Measurements from ENCODE around the gene FAM131B.

Gene FAM131B

DNA sequence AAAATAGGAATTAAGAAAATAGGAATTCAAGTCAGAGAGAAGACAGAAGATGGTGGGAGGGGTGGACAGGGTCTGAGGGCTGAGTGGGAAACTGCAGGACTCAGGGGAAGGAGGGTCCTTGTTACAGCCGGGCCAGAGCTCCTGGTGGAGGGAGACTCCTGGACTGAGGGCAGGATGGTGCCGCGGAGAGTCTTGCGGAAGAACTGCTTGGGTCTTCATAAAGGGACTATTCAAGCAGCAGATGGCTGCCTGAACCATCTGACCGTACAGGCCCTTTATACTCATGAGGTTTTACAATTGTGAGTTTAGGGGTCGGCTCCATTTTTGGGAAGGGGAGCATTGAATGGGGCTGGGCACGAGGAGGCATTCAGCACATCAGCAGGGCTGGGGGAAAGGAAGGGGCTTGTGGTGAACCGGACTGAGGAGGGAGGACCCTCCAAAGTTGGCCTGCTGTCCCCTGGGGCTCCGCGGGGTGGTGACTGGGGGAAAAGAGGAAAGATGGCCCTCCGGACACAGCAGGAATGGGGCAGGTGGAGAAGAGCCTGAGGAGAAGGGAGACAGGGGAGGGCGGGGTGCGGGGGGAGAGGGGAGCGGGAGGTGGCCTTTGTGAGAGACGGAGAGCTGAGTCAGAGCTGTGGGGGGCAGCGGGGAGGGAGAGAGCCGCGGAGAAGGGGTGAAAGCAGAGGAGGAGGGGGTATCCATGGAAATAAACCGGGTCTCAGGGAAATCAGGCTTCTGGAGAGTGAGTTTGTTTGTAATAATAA is 1.5 kb downstream of the FAM131B start:
- in situ Hi-C loops (cut with MboI; ENCODE audit: low sequenced_read_pairs, unreplicated experiment), result no loop called here
- DNase-seq (ENCODE audit: low spot score), result no peak
- TF ChIP-seq, protein P1, sequence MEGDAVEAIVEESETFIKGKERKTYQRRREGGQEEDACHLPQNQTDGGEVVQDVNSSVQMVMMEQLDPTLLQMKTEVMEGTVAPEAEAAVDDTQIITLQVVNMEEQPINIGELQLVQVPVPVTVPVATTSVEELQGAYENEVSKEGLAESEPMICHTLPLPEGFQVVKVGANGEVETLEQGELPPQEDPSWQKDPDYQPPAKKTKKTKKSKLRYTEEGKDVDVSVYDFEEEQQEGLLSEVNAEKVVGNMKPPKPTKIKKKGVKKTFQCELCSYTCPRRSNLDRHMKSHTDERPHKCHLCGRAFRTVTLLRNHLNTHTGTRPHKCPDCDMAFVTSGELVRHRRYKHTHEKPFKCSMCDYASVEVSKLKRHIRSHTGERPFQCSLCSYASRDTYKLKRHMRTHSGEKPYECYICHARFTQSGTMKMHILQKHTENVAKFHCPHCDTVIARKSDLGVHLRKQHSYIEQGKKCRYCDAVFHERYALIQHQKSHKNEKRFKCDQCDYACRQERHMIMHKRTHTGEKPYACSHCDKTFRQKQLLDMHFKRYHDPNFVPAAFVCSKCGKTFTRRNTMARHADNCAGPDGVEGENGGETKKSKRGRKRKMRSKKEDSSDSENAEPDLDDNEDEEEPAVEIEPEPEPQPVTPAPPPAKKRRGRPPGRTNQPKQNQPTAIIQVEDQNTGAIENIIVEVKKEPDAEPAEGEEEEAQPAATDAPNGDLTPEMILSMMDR (IDR thresholded peaks at IDR 0.05; ENCODE audit: borderline replicate concordance, control extremely low read depth, extremely low read depth, insufficient read depth, missing control alignments), result no peak

DNA sequence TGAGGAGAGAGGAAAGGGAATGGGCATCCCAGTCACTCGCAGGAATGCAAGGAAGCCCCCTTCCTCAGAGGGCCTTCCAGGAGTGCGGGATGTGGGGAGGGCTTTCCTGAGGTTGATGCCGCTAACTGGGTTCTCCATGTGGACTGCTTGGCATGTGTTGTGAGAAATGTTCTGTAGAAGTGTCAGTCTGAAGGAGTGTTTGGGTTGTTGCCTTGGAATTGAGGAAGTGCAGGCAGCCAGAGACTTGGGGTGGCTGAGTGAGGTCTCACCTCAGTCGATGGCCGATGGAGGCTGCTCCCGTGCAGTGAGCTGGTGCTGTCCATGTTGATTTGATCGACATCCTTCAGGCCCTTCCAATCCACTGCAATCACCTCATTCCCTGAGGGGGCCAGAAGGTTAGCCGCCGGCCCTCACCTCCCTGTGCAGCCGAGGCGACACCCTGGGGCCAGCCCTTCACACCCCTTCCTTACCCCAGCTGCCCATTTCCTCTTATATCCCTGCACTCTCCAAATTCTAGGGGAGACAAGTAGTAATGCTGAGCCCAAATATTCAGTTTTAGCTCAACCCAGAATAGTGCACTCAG is 2.7 kb downstream of the FAM131B start:
- DNase-seq (ENCODE audit: low spot score), result no peak
- TF ChIP-seq, protein P1 (IDR thresholded peaks at IDR 0.05; ENCODE audit: borderline replicate concordance, control extremely low read depth, extremely low read depth, insufficient read depth, missing control alignments), result no peak
- in situ Hi-C loops (cut with MboI; ENCODE audit: low sequenced_read_pairs, unreplicated experiment), result no loop called here

DNA sequence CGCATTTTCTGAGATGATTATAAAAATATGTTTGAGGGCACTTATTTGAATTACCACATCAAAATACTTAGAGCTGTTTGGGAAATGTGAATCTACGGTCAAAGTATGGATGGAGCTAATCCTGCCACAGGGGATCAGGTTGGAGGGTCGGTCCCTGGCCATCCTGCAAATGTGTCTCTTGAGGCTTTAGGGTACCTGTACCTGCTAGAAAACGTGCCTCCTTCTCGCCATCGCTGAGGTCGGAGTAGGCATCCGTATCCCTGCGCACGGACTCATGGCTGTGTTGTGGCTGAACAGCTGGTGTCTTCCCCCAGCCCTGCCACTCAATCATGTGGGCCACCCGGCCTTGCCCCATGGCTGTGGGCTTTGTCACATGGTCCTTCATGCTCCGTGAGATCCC is 3.9 kb downstream of the FAM131B start:
- in situ Hi-C loops (cut with MboI; ENCODE audit: low sequenced_read_pairs, unreplicated experiment), result no loop called here
- TF ChIP-seq, protein P1 (IDR thresholded peaks at IDR 0.05; ENCODE audit: borderline replicate concordance, control extremely low read depth, extremely low read depth, insufficient read depth, missing control alignments), result no peak
- DNase-seq (ENCODE audit: low spot score), result no peak

DNA sequence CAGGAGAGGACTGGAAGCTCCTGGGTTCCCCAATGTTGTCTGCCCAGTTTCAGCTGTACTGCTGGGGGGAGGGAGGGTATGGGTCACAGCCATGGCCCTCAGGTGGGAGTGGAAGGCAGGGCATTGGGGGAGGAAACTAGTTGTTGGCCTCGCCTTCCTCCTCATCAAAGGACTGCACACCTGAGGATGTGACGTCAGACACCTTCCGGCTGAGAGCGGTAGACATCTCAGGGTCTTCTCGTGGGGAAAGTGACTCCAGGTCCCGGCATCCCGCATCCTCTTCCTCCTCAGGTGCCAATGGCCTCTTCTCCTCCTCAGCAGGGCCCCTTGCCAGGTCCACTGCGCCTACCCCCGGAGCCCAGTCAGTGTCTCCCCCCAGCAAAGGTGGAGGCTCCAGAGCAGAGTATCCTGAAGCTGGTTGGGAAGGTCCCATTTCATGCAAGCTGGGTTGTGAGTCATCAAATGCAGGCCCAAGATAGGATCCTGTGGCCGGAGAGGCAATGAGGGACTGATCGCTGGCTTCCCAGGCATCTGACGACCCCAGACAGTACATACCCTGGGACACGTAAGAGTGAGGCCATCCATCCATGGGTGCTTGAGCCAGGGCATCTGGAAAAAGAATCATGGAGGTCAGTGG is 6.0 kb downstream of the FAM131B start:
- in situ Hi-C loops (cut with MboI; ENCODE audit: low sequenced_read_pairs, unreplicated experiment), result no loop called here
- TF ChIP-seq, protein P1 (IDR thresholded peaks at IDR 0.05; ENCODE audit: borderline replicate concordance, control extremely low read depth, extremely low read depth, insufficient read depth, missing control alignments), result no peak

DNA sequence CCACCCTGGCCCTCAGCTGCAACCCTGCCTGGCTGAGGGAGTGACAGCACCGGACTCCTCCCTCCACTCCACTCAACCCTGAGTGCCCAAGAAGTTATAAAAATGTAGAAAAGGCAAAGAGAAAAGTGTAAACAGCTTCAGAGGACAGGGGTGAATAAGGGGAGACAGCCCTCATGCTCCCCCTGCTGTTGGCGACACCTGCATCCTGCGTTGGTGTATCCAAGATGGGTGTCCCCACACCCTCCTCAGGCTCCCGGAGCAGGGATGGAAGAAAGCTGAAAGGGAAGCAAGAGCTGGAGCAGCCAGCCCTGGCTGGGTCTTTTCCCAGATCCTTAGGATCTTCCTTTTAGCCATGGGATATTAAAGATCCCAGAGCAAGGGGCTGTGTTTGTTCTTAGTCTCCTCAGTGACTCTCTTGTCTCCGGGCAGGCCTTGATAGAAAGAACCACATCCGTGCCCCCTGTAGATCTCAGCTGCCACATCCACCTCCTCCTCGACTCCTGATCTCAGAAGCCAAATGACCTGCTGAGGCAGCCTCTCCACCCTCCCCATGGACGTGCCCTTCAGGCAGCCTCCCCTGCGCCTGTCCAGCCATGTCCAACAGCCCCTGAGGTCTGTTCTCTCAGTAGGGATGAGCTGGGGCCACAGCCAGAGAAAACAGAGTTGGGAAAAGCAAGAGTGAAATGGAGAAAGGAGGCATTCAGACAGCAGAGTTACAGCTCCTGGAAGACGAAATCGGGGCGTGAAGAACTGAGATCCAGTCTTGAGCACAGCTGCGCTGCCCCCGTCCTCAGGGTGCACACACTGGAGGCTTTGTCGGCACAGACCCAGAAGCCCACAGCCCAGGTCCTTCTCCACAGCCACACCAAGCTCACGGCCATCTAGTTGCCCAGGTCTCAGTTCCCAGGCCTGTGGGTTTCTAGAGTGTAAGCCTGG is 6.8 kb downstream of the FAM131B start:
- TF ChIP-seq, protein P1 (IDR thresholded peaks at IDR 0.05; ENCODE audit: borderline replicate concordance, control extremely low read depth, extremely low read depth, insufficient read depth, missing control alignments), result no peak
- no peak for DNase-seq (ENCODE audit: low spot score)
- in situ Hi-C loops (cut with MboI; ENCODE audit: low sequenced_read_pairs, unreplicated experiment), result no loop called here

More for the DNA sequence above, 6.0 kb downstream of the FAM131B start:
- DNase-seq (ENCODE audit: low spot score), result no peak

DNA sequence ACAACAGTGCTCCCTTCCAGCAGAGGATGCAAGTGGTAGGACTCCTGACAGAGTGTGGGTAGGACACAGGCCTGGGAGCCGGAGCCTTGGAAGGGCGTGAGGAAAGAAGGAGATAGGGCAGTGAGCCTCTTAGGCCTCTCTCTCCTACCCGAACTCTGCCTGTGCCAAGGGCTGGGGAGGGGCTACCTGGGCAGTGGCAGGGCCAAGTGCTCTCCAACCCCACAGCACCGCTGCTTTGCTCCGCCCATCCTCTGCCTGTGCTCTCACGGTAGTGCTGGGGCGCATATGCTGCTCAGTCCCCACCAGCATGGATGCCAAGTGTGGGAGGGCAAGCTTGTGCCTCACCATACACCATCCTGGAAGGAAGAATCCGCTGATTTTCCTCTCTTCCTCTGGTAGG is 7.5 kb downstream of the FAM131B start:
- in situ Hi-C loops (cut with MboI; ENCODE audit: low sequenced_read_pairs, unreplicated experiment), result no loop called here
- TF ChIP-seq, protein P1 (IDR thresholded peaks at IDR 0.05; ENCODE audit: borderline replicate concordance, control extremely low read depth, extremely low read depth, insufficient read depth, missing control alignments), result no peak

More for the DNA sequence above, 7.5 kb downstream of the FAM131B start:
- no peak for DNase-seq (ENCODE audit: low spot score)
